GM13976 (cell line): ENCODE measurements around the gene ALDH18A1.

Source experiments
- DNase-seq: peaks from one replicate; pipeline ENCODE4 v3.0.0; 2012; ENCODE audit warnings: low spot score
- in situ Hi-C: fragments of 300-500 bp; cut with MboI; formaldehyde crosslinking; loops from one replicate; pipeline ENCODE4 v1.12.0; 2022; ENCODE audit warnings: low sequenced_read_pairs, mixed read lengths, inconsistent platforms; ENCODE audit not compliant: unreplicated experiment
- TF ChIP-seq, protein P1 (sequence below): IDR thresholded peaks from 2 replicates; pipeline ENCODE4 v1.5.1; 2012; ENCODE audit warnings: borderline replicate concordance, mild to moderate bottlenecking; ENCODE audit not compliant: insufficient read depth; ENCODE audit errors: extremely low read depth, missing control alignments, control extremely low read depth

ALDH18A1 gene

DNA sequence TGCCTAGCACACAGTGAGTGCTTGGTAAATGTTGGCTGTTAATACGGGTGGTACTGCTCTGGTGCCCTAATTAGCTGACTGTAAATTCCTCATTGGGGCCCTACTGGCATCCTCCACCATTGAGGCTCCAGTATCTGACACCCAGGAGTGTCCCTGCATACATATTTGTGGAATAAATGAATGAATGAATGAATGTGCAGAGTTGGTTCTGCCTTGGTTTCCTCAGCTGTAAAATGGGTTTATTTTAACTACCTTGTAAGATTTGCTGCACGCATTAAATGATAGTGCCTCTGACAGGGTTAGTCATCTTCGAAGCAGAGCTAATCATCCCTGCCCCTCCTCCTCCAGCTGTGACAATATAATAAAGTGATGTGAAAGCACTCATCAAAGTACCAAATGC, 45.8 kb downstream of the ALDH18A1 start:
- TF ChIP-seq, protein P1, sequence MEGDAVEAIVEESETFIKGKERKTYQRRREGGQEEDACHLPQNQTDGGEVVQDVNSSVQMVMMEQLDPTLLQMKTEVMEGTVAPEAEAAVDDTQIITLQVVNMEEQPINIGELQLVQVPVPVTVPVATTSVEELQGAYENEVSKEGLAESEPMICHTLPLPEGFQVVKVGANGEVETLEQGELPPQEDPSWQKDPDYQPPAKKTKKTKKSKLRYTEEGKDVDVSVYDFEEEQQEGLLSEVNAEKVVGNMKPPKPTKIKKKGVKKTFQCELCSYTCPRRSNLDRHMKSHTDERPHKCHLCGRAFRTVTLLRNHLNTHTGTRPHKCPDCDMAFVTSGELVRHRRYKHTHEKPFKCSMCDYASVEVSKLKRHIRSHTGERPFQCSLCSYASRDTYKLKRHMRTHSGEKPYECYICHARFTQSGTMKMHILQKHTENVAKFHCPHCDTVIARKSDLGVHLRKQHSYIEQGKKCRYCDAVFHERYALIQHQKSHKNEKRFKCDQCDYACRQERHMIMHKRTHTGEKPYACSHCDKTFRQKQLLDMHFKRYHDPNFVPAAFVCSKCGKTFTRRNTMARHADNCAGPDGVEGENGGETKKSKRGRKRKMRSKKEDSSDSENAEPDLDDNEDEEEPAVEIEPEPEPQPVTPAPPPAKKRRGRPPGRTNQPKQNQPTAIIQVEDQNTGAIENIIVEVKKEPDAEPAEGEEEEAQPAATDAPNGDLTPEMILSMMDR: no peak
- DNase-seq: no peak
- in situ Hi-C loops: loop anchor here (25.0 kb wide), 1 partner anchor 423 kb away; the partner anchor contains the start of gene ACSM6

- TF ChIP-seq, protein P1: no peak
- in situ Hi-C loops: loop anchor here (25.0 kb wide), 1 partner anchor 420 kb away; the partner anchor contains the start of gene ACSM6
Measured at GRCh38 chr10:95606922-95607321, 49.6 kb downstream of the ALDH18A1 start.

GRCh38 chr10:95605163-95605562, 51.3 kb downstream of the ALDH18A1 start:
- in situ Hi-C loops: loop anchor here (25.0 kb wide), 1 partner anchor 418 kb away; the partner anchor contains the start of gene ACSM6
- no peak for DNase-seq
- TF ChIP-seq, protein P1: no peak

More at GRCh38 chr10:95606922-95607321, 49.6 kb downstream of the ALDH18A1 start:
- DNase-seq: no peak

- TF ChIP-seq, protein P1: no peak
- DNase-seq: no peak
- in situ Hi-C loops: loop anchor here (25.0 kb wide), 1 partner anchor 417 kb away; the partner anchor contains the start of gene ACSM6
Measured at GRCh38 chr10:95604630-95605029, 51.9 kb downstream of the ALDH18A1 start.

- no peak for DNase-seq
- TF ChIP-seq, protein P1: no peak
- in situ Hi-C loops: loop anchor here (25.0 kb wide), 1 partner anchor 415 kb away; the partner anchor contains the start of gene ACSM6
Measured at GRCh38 chr10:95602382-95602781, 54.1 kb downstream of the ALDH18A1 start.

DNA sequence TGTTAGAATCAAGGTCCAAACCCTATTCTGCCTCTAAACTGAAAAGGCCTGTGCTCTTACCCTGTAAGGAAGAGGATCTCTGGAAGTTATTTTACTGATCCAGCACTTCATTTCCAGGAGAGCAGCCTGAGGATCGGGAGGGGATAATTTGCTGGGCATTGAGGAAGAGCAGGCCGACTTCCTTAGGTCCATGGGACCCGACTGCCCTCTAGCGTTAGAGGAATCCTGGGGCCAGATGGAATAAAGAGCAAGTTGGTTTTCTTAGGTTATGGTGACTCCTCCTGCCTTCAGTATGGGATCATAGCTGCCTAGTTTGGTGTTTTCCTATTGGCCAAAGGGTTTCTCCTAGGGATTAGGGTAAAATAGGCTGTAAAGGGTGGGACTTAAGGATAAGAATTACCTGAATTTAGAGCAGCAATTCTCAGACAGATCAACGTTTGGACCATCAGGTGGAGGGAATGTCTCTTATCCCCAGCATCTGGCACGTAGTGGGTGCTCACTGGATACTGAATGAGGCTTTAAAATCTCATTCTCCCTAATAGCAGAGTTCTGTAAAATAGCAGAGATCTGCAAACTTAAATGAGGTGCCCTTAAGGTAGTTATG, 55.3 kb downstream of the ALDH18A1 start:
- TF ChIP-seq, protein P1: peak; percentile 75
- in situ Hi-C loops: loop anchor here (25.0 kb wide), 1 partner anchor 414 kb away; the partner anchor contains the start of gene ACSM6
- DNase-seq: peak; percentile 67
